ENCODE measurements around the gene TSHZ1.

Gene TSHZ1

DNA sequence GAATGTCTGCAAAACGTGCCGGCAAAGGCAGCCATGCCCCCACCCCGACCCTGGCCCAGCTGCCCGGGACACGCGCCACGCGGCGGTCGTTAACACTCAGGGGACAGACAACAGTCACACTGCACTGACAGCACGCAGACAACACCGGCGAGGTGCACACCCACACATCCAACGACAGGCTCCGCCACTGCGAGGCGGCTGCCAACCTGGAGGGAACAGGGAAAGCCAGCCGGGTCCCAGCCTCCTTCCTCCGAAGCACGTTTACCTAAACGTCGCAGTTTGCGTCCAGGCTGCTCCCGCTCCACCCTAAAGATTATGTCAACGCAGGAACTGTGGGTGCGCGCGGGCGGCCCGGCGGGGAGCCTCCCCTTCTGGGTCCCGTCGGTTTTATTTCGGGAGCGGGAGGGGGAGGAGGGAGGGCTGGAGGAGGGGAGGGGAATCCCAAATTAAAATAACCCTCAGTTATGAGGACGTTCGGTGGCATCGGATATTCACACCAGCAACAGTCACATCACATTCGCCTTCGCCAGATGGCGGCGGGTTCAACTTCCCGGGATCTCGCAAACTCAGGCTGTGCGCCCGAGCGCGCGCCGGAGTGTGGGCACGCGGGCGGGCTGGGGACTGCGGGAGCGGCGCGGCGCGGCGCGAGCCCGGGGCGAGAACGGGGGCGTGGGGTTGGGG, 2.3 kb upstream of the TSHZ1 start:
- peak; percentile 46 for DNase-seq (ENCODE audit: low spot score)

DNA sequence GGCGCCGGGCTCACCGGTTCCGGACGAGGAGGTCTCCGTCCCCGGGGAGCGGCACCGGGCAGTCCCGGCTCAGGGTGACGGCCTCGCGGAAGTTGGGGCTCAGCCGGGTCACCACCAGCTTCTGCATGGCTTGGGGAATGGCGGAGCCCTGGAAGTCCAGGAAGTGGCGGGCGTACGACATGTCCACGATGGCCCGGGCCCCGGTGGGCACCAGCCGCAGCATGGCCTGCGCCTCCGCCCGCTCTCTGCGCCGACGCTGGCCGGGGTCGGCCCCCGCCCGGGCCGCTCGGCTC, 1.8 kb upstream of the TSHZ1 start:
- DNase-seq (ENCODE audit: low spot score) = no peak

DNA sequence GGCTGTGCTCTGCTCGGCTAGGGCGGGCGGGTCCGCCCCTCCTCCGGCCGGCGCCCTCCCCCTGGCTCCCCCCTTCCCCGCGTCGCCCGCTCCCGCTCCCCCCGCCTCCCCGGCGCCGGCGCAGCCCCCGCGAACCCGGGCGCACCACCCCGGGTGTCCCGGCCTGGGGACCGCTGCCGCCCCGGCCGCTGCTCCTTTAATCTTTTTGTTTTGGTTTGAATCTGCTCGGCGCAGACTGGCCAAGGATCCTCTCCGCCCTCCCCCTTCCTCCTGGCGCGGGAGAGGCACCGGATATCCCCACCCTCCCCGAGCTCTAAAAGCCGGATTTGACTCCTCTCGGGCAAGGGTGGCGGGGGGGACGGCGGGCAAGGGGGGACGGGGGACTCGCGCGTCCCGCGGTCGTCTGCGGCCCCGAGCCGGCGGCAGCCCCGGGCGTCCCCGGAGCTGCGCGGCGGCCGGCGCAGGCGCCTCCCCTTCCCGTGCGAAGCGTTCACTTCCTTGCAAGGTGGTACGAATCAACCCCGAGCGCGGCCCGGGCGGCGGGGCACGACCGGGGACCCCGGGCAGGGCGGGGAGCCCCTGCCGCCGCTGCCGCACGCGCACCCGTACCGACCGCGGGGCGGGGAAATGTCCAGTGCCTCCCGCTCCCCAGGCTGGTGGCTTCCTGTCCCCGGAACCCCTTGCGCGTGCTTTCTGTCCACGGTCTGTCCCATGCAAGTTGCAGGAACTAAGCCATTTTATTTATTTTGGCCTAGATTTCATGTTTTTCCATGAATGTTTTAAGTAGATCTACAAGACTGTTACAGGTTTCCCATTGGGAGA, 1.3 kb upstream of the TSHZ1 start, which contains the start of gene PTGR3:
Gene PTGR3, minus strand, starts transcription at position 11 of the 822 bp plus-strand sequence. CDS start 81 bp downstream, outside the sequence.
- DNase-seq (ENCODE audit: low spot score) = peak; percentile 74

DNA sequence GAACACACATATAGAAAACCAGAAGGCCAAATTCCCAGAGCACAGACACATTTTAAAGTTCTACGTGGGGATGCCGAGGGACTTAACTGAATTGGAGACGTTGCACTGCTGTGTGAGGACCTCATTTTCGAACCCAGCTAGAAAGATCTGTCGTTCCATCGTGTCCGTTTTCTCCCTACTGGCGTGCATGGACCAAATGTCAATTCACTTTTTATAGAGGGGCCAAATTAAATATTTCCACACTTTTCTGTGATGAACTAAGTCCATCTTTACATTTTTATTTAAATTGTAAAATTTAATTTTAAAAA, 692 bp upstream of the TSHZ1 start:
- peak; percentile 53 for DNase-seq (ENCODE audit: low spot score)

DNA sequence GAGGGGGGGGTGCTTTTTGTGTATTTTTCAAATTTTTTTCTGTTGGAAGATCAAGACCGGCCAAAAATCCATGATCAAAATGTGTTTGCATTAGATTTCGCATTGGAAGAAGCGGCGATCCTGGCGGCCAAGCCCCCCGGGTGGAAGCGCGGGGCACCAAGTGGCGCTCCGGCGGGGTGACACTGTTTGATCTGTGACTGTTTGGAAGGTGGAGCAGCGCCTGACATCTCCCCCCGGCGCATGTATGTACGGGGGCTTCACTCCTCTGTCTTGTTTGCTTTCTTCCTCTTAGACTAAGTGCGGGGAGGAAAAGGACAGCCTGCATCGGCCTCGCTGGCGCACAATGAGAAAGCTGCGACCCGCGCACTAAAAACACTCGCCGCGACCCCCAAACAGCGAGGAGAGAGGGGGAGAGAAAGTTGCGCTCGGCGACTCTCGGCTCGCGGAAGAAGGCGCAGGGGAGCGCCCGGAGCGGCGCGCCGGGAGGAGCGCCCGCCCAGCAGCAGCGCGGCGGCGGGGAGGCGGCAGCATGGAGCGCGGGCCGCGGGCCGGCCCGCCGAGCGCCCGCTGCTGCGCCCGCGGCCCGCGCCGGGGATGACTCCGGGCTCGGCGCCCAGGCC, 515 bp downstream of the TSHZ1 start:
- peak; percentile 19 for DNase-seq (ENCODE audit: low spot score)

DNA sequence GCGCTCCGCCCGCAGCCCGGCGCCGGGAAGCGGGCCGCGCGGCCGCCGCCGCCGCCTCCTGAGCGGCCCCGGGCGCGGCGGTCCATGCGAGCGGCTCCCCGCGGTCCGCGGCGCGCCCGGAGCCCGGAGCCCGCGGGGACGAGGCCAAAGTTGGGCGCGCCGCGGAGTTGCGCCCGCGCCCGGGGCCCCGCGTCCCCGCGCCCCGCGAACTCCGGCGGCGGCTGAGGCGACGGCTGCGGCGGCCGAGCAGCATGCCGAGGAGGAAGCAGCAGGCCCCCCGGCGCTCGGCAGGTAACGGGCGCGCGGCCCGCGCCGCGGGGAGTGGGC, 992 bp downstream of the TSHZ1 start:
- DNase-seq (ENCODE audit: low spot score) = no peak

DNA sequence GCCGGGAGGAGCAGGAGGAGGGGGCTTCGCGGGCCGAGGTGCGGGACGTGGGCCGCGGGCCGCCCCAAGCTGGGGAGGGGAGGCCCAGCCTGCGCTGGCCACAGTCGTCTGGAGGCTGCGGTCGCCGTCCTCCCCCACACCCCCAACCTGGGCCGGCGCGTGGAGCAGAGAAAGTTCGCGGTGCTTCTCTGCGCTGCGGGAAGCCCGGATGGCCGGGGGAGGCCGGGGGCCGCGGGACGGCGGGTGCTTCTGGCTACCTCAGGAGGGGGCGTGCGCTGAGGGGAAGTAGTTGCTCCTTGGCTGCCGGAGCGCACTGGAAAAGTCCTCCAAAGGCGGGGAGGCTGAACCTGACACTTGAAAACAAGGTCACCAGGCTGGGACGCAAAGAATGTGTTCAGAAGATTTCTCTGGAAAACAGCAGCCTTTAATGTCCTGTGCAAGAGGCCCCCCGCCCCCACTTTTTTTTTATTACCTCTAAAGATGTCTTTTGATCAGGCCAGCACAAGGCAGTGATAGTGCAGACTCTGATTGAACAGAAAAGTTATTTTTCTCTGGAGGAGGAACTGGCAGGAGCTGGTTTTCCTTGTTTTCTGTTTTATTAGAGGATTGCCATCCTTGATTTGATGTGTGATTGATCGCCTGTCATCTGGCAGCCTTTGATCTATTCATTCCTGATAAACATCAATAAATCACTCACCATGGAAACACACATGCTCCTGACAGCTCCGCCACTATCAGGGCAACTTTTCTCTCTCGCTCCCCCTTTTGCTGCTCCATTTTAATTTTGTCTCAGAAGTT, 1.6 kb downstream of the TSHZ1 start:
- peak; percentile 36 for DNase-seq (ENCODE audit: low spot score)

DNA sequence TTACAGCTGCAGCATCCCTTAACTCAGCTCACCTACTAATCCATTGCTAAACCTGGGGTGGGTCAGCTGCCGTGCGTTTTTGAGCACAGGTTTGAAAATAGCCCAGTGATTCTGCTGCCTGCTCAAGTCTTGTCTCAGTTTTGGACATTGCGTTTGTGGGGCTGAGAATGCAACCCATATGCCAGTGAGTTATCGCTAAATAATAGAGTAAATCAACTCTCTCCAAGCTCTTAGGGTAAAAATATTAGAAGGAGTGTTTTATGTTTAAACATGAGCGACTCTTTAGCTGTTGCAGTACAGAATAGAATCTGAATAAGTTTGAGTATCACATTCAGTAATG, 2.1 kb downstream of the TSHZ1 start:
- DNase-seq (ENCODE audit: low spot score) = peak; percentile 46

DNA sequence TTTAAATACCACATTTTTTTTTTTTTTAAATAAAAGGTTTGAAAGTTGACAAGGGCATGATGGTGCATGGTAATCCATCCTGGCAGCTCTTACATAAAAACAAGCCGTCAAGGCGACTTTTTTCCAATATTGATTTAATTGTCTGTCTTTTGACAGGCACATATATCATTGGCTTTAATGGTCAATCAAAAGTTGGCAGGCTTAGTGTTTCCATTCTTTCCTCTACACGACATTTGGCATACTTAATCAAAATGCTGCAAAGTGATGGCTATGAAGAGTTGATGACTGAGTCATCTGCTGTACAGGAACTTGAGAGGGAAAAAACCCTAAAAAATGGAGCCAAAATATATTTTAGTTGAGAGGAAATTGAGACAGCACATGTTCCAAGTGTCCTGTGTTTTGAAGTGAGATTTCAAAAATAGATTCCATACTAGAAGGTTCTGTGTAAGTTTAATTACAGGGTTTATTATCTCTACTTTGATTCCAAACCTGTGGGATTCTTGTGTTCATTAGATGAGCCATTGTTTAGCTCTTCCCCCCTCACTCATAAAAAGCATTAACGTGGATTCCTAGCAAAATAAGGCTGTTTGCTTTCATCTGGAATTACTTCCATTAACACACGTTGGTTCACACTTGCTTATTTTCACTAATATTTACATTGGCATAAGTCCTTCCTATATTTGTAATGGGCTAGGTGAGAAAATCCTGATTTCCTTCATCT, 3.2 kb downstream of the TSHZ1 start:
- DNase-seq (ENCODE audit: low spot score) = peak; percentile 33

DNA sequence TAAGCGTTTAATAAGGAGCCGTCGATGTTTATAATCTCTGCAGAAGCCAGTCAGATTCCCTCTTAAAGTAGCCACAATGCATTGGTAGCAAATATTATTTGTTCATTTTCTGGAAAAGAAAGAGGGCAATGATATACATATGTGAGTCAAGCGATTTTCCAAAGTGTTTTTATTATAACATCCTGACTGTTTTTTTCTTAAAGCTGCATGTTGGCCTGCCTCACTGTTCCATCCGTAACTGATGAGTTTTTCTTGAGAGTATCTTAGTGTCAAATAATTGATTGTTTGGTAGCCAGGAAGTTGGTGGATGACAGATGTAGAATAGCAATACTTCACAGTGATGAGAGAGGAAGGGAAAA, 3.7 kb downstream of the TSHZ1 start:
- DNase-seq (ENCODE audit: low spot score) = no peak

DNA sequence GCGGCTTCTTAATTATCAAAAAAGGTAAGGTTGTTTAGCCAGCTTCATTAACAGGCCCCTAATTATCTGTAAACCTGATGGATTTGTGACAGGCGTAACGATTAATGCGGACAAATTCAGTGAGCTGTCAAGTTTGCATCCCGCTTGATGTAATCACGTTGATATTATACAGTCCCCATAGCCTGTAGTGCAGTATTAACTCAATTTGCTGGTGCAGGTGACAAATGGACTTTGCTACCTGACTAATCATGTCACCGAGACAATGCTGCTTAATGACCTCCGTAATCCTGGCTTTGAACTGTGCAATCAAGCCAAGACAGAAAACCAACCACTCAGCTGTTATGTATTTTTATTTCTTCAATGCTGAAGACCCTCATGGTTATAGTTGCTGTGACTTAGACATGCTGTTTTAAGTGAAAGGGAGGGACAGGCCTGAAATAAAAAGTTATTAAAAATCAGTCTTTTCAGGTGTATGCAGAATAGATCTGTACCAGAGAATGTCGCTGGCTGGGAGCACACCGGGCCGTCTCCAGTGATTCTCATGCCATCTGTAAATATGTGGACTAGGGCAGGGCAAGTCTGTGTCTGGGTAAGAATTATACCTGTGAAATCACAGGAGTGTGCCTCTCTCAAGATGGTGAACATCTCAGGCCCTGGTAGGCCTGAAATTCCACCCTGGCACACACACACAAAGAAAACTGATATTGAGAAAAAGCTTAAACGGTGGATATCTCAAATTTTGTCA, 4.3 kb downstream of the TSHZ1 start:
- peak; percentile 63 for DNase-seq (ENCODE audit: low spot score)

DNA sequence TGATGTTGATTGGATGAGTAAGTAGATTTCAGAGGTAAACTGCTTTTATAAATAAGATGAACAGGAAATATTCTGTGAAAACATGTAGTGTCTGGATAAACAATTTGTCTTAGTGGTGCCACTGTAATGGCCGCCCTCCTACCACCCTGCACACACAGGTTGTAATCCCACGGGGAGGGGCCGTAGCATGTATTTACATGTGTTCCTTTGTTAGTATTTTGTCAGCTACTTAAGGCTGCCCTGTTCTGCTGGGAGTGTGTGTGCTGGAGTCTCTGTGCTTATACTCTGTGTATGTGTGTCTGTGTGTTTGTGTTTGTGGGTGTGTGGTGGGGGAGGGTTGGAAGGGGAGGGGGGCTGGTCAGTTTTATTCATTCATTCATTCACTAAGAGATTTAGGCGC, 5.1 kb downstream of the TSHZ1 start:
- DNase-seq (ENCODE audit: low spot score) = peak; percentile 20

DNA sequence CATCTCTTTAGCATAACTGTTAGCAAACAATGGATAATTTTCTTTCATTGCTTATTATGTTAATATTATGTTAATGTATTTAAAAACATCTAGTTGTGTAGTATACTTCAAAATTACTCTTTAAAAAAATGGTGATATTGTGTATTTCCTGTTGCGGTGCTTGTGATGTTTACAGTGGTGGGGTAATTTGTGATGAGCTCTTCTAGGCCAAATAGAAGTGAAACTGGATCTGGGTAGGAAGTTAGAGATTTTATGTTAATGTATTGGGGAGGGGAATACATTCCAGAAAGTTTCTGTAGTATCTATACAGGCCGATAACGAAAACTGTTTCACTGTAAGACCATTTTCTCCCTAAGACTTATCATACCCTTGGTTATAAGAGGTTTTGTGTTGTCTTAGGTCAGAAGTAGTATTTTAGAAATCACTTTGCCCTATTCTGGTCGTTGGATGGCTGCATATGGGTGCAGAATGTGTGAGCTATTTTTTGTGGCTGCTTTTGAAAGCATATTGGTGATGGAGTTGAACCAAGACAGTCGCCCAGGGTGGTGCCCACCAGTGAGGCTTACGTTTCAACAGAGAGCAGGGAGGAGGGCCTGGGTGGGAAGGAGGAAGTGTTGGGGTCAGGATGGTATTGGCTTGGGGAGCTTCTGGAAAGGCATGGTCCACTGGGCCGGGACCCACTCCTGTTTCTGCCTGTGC, 5.8 kb downstream of the TSHZ1 start:
- peak; percentile 11 for DNase-seq (ENCODE audit: low spot score)

DNA sequence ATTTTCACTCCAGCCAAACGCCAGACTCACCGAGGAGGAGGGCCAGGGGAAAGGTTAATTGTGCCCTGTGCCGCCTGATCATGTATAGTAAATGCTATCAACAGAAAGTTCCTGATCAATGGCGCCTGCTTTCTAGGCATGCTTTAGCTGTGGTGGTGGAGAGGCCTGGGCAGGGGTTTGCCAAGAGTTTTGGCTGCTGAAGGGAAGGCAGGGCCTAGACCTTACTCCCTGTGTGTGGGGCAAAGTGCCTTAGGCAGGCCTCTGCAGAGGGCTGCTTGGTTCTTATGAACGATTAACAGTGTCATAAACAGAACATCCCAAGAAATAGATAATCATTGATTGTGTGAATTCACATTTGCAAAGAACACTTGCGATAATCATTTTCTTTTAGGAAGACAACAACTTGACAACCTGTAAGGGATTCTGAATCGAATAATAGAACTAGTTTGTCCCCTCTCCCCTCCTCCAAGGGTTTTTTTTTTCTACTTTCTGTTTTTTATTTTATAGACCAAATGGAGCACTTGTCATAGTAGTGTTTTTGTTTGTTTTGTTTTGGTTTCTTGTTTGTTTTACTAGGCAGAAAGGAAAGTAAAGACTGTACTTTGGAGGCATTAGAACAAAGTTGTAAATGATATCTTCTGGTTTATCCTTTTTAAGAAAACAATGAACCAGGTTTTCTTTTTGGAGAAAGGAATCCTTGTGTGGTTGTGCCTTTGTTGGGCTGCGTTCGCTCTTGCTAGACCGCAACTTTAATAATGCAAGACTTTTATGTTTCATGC, 6.5 kb downstream of the TSHZ1 start:
- DNase-seq (ENCODE audit: low spot score) = peak; percentile 52

DNA sequence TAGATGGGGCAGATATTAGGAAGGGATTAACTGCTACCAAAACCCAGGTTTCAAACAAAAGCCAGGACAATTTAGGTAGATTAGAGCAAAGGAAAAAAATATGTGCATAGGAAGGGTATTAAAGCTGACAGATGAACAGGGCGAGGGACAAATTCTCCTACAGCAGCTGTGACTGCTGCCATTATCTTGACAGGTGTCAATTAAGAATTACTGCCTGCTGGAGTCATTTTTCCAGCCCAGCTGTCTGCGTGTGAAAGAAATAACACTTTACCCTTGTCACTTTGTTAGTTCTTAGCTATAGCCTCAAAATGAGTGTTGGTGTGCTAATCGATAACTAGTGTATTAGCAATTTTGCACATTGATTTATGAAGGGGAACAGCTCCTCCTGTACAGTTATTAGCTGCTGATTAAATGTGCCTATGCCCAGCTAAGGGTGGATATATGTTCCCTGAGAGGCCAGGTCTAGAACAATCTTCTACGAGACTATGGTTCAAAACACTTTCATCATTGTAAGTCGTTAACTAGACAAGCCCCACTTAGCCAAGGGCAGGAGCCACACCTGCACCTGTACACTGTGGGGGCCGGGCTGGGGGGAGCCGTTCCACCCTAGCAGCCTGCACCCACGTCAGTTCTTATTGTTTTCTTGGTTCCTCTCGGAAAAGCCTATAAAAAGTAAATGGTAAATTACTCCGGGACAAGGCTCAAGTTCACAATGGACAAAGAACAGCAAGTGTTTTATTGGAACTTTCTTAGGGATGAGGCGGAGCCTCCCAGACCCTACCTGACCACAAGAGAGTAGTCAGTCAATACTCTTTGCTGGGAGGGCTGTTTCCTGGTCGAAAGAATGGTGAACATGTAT, 7.7 kb downstream of the TSHZ1 start:
- DNase-seq (ENCODE audit: low spot score) = peak; percentile 21

DNA sequence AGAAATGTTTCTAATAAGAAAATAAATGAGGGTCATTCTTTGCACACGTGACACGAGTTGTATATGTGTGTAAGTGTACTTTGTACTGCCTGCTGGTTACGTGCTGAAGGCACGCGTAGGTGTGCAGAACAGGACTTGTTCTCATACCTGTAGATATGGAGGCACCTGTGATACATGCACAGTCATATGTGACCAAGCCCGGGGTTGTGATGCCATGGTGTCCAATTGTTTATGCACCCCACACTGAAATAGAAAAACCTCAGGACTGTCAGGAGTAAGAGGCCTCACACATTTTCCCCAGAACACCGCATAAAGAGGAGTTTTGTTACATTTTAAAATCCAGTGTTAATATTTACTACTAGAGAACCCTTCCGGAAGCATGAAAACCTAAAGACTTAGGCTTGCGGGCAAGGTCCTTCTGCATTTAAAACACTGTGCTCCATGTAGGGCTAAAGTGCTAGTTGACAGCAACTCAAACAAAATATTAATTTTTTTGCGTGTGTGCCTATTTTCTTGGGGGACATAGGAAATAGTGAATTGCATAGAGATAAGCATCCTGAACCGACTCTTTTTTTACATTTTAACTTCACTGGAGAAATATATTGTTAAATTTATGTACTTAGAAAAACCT, 9.3 kb downstream of the TSHZ1 start:
- DNase-seq (ENCODE audit: low spot score) = peak; percentile 45

DNA sequence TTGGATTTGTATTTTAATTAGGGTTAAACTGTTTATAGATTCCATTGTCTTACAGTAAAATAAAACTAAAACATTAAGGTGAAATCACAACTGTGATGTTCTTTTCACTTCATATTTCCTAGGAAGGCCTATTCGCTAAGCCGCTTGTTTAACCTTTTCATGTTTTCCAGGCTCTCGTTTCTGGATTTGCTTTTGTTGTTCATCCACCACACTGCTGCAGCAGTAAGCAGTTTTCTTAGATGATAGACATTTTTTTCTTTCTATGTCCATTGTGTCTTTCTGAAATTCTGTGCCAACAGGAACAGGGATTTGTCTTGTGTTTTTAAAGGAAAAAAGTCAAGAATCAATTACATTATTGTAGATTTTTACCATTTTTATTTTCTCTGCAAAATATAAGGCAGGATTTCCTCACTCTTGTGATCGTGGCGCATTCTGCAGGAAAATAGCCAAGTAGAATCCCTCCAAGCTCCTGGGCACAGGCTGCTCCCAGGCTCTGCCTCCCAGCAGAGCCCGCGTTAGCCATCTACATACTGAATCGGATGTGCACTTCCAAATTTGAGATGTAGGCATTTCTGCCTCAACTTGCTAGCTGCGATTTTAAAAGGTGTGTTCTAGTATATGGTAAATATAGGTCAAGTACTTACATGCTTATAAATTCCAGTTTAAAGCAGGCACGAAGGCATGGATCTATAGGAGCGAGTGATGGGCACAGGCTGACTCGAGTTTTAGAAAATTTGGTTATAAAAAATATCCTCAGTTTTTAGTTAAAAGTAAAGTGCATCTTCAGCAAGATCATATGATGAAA, 10.2 kb downstream of the TSHZ1 start:
- peak; percentile 84 for DNase-seq (ENCODE audit: low spot score)

DNA sequence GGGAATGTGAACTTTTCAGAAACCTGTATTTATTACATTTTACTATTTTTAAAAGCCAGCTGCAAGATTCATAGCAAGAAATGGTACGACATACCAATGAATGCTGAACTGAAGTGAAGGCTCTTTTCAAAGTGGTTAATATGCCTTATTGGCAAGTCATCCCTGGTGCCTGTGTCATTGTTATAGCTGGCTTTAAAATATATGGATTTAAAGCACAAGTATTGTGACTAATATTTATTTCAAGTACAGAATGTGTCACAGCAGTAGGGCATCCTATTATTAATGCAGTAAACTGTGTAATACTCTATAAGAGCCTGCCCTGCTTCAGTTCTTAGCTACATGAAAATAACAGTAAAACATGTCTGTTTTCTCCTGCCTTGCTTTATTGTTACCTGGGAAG, 10.8 kb downstream of the TSHZ1 start:
- DNase-seq (ENCODE audit: low spot score) = peak; percentile 26
